ENCODE measurements around the gene GRM2.

GRM2 gene

DNA sequence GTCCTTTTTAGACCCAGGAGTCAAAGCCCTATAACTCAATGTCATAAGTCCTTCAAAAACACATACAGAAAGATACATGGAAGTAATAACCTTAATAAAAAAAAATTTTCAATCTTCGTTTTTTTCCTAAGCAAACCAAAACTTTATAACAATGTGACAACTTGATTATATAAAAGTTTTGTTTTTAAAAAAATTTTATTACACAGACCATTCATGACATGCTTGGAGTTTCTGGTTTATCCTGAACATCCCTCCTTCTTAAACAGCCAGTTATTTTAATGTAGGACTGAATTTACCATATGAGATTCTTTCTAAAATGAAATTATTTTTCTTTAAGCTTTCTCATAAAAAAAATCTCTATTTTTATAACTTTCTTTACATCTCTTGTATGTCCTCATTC is 41.5 kb downstream of the GRM2 start:
- no peak overlapping the region for H3K4me3 ChIP-seq (ENCODE audit: low read depth, low read length)
- no peak for DNase-seq (ENCODE audit: low read depth)
- TF ChIP-seq CTCF (IDR thresholded peaks at IDR 0.05; ENCODE audit: control insufficient read depth, extremely low read depth, insufficient read depth), result no peak

DNA sequence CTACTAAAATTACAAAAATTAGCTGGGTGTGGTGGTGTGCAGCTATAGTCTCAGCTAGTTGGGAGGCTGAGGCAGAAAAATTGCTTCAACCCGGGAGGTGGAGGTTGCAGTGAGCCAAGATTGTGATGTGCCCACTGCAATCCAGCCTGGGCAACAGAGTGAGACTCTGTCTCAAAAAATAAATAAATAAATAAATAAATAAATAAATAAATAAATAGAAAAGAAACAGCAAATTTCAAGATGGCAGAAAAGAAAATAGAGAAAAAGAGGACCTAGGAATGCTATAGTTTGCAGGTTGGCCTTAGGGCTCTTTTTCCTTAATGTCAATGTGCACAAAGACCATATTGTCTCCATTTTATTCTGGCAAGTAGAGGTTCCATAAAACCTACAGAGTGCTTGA is 44.0 kb downstream of the GRM2 start:
- no peak overlapping the region for H3K4me3 ChIP-seq (ENCODE audit: low read depth, low read length)
- TF ChIP-seq CTCF (IDR thresholded peaks at IDR 0.05; ENCODE audit: control insufficient read depth, extremely low read depth, insufficient read depth), result no peak
- DNase-seq (ENCODE audit: low read depth), result no peak

DNA sequence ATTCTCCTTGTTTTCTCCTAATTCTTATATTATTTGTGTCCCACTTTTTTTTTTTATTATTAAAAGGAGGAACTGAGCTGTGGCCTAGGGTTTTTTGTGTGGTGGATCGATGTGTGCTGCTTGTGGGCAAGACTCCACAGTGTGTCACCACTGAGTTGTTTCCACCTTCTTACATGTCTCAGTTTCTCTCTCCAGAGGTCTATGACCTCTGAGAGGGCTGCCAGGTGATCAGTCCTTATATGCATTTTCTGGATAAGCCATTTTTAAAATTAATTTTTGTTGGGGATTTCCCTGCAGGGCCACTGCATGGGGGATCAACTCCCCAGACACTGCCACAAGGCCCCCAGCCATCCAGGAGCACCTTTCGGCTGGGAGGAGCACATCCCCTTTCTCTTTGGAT is 44.4 kb downstream of the GRM2 start:
- no peak overlapping the region for H3K4me3 ChIP-seq (ENCODE audit: low read depth, low read length)
- no peak for TF ChIP-seq CTCF (IDR thresholded peaks at IDR 0.05; ENCODE audit: control insufficient read depth, extremely low read depth, insufficient read depth)
- no peak for DNase-seq (ENCODE audit: low read depth)

GRCh38 chr3:51753763-51754750 is 47.2 kb downstream of the GRM2 start:
- peak overlapping the region; percentile 47 for H3K4me3 ChIP-seq (ENCODE audit: low read depth, low read length)
- peak; percentile 71 for DNase-seq (ENCODE audit: low read depth)

DNA sequence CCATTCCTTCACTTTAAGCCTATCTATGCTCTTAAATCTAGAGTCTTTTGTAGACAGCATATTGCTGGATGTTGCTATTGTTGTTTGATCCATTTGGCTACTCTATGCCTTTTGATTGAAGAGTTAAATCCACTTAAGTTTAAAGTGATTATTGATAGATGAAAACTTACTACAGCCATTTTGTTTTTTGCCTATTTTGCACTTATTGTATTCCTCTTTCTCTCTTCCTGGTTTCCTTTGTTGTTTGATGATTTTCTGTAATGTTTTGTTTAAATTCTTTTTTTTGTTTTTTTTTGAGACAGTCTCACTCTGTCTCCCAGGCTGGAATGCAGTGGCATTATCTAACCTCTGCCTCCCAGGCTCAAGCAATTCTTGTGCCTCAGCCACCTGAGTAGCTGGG is 52.3 kb downstream of the GRM2 start:
- TF ChIP-seq CTCF (IDR thresholded peaks at IDR 0.05; ENCODE audit: control insufficient read depth, extremely low read depth, insufficient read depth), result no peak
- DNase-seq (ENCODE audit: low read depth), result no peak
- no peak overlapping the region for H3K4me3 ChIP-seq (ENCODE audit: low read depth, low read length)
